Astrocyte (in vitro differentiated cells and primary cell): Measurements from ENCODE around the gene MBD5.

Experiments used
- EZH2 ChIP-seq: IDR thresholded peaks from 2 replicates; pipeline ENCODE4 v1.6.1; 2012; ENCODE audit warnings: mild to moderate bottlenecking, low read length, inconsistent platforms; ENCODE audit not compliant: insufficient read depth
- TF ChIP-seq, protein P1 (sequence below): IDR thresholded peaks from 2 replicates; pipeline ENCODE4 v1.5.1; 2011; ENCODE audit warnings: low read depth, mild to moderate bottlenecking, inconsistent platforms, low read length, moderate library complexity; ENCODE audit not compliant: insufficient read depth

- TF ChIP-seq, protein P1, sequence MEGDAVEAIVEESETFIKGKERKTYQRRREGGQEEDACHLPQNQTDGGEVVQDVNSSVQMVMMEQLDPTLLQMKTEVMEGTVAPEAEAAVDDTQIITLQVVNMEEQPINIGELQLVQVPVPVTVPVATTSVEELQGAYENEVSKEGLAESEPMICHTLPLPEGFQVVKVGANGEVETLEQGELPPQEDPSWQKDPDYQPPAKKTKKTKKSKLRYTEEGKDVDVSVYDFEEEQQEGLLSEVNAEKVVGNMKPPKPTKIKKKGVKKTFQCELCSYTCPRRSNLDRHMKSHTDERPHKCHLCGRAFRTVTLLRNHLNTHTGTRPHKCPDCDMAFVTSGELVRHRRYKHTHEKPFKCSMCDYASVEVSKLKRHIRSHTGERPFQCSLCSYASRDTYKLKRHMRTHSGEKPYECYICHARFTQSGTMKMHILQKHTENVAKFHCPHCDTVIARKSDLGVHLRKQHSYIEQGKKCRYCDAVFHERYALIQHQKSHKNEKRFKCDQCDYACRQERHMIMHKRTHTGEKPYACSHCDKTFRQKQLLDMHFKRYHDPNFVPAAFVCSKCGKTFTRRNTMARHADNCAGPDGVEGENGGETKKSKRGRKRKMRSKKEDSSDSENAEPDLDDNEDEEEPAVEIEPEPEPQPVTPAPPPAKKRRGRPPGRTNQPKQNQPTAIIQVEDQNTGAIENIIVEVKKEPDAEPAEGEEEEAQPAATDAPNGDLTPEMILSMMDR: no peak
- TF ChIP-seq EZH2: no peak
Measured at GRCh38 chr2:148300544-148300943, 279.7 kb downstream of the MBD5 start.
